Left ventricle myocardium inferior (tissue), 1 donor: ENCODE measurements around the gene TEX14. TPM values are rescaled to one million over a fixed set of nuclear protein-coding genes. Genes with fewer than 3 reads are reported as not detected.
A peak's percentile ranks its signal among the peaks of the same experiment; 100 is the strongest.

Source experiments
- DNase-seq: peaks from one replicate; pipeline ENCODE4 v3.0.0-alpha.2; 2020
- H3K27ac ChIP-seq: fragments of 200-600 bp; replicated peaks from 2 replicates; pipeline ENCODE4 v1.8.0; 2021
- H3K27me3 ChIP-seq: fragments of 200-600 bp; 2 replicates; pipeline ENCODE4 v1.8.0; 2021; ENCODE audit warnings: low read depth
- H3K36me3 ChIP-seq: fragments of 200-600 bp; 2 replicates; pipeline ENCODE4 v1.8.0; 2021
- H3K4me1 ChIP-seq: fragments of 200-600 bp; 2 replicates; pipeline ENCODE4 v1.8.0; 2021
- H3K4me3 ChIP-seq: fragments of 200-600 bp; 2 replicates; pipeline ENCODE4 v1.8.0; 2021; ENCODE audit warnings: mild to moderate bottlenecking, moderate library complexity
- H3K9me3 ChIP-seq: fragments of 200-600 bp; replicated peaks from 2 replicates; pipeline ENCODE4 v1.8.0; 2021
- CTCF ChIP-seq: fragments of 200-600 bp; IDR thresholded peaks from 2 replicates; pipeline ENCODE4 v1.8.0; 2021; ENCODE audit warnings: antibody characterized with exemption, mild to moderate bottlenecking, borderline replicate concordance
- intact Hi-C: fragments of 100-400 bp; cut with micrococcal nuclease; formaldehyde crosslinking; loops from one replicate; pipeline ENCODE4 v1.11.0; 2022
- total RNA-seq: library from RNA; stranded (reverse); fragmentation: NEBNext Ultra II Directional; extraction: Animal tissue kit (Norgen Biotek cat#: 25700); gene quantifications from one replicate; pipeline ENCODE4 v1.2.1, GENCODE V29; 2021
- donor health status: DM: no; HTN: yes; CAD: no; lungs with severe emphysema.

The TEX14 gene
- total RNA-seq, 1 donor from 2014 or later = 0.19 TPM

- H3K27me3 ChIP-seq = no peaks in the 10 kb centered on the region
- H3K9me3 ChIP-seq = no peaks in the 10 kb centered on the region
- H3K4me1 ChIP-seq = peaks cover 86% of the 10 kb centered on the region
- TF ChIP-seq CTCF = no peak
- H3K27ac ChIP-seq = peak overlapping the region; percentile 82
- H3K4me3 ChIP-seq = peak overlapping the region; percentile 75
- DNase-seq = no peak
- intact Hi-C loops = no loop called here
- H3K36me3 ChIP-seq = no peaks in the 10 kb centered on the region
Observed at GRCh38 chr17:58532555-58532951, 159.3 kb downstream of the TEX14 start.

GRCh38 chr17:58531661-58532554, 159.9 kb downstream of the TEX14 start:
- peak overlapping the region; percentile 75 for H3K4me3 ChIP-seq
- intact Hi-C loops = no loop called here
- H3K27ac ChIP-seq = peak overlapping the region; percentile 82
- no peaks in the 10 kb centered on the region for H3K9me3 ChIP-seq
- H3K27me3 ChIP-seq = no peaks in the 10 kb centered on the region
- no peak for TF ChIP-seq CTCF
- DNase-seq = peak; percentile 73
- H3K36me3 ChIP-seq = no peaks in the 10 kb centered on the region
- H3K4me1 ChIP-seq = peaks cover 92% of the 10 kb centered on the region

DNA sequence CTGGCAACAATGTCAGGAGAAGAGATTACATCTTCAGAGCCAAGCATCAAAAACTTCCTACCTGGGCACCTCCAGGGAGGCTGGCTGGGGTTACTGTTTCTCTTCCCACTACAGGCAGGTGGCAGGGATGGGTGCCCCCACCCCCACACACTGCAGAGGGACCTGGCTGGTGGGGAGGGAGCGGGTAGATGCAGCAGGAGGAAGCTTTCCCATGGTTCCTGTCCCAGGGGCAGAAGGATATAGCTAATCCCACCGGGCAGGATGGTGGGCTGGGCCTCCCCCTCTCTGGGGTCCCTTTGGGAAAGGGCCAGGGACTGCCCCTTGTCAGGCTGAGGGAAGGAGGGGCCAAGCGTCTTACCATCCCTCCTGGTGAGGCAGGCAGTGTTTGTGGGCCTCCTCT, 160.7 kb downstream of the TEX14 start:
- no peaks in the 10 kb centered on the region for H3K9me3 ChIP-seq
- H3K36me3 ChIP-seq = no peaks in the 10 kb centered on the region
- no peak for DNase-seq
- H3K27ac ChIP-seq = peak overlapping the region; percentile 82
- intact Hi-C loops = no loop called here
- TF ChIP-seq CTCF = no peak
- H3K27me3 ChIP-seq = no peaks in the 10 kb centered on the region
- H3K4me1 ChIP-seq = peaks cover 90% of the 10 kb centered on the region
- peak overlapping the region; percentile 75 for H3K4me3 ChIP-seq

- Histone ChIP-seq H3K9me3 (no peaks in the 10 kb centered on the region), H3K27ac (peak overlapping the region; percentile 82), H3K4me3 (peak overlapping the region; percentile 75), H3K36me3 (no peaks in the 10 kb centered on the region), H3K4me1 (peaks cover 90% of the 10 kb centered on the region), H3K27me3 (no peaks in the 10 kb centered on the region)
- intact Hi-C loops = no loop called here
- DNase-seq = no peak
- no peak for TF ChIP-seq CTCF
Observed at GRCh38 chr17:58530655-58531054, 161.2 kb downstream of the TEX14 start.

GRCh38 chr17:58529275-58529674, 162.6 kb downstream of the TEX14 start:
- Histone ChIP-seq H3K4me1 (peaks cover 89% of the 10 kb centered on the region), H3K27me3 (no peaks in the 10 kb centered on the region), H3K36me3 (peaks cover 4% of the 10 kb centered on the region), H3K9me3 (no peaks in the 10 kb centered on the region), H3K4me3 (peak overlapping the region; percentile 43), H3K27ac (peak overlapping the region; percentile 82)
- no peak for TF ChIP-seq CTCF
- no peak for DNase-seq
- intact Hi-C loops = no loop called here
